Osteoblast (primary cell): ENCODE measurements around the gene SELENOM. TPM values are rescaled to one million over a fixed set of nuclear protein-coding genes. Genes with fewer than 3 reads are reported as not detected.

ENCODE experiments used
- DNase-seq: peaks from one replicate; pipeline ENCODE4 v3.0.0; 2011; ENCODE audit warnings: low spot score, mixed read lengths; ENCODE audit not compliant: insufficient read length; ENCODE audit errors: missing footprints
- H2AFZ ChIP-seq: 2 replicates; pipeline ENCODE4 v1.6.0; 2011; ENCODE audit warnings: mild to moderate bottlenecking, low read length
- H3K27ac ChIP-seq: 2 replicates; pipeline ENCODE4 v1.5.1; 2011; ENCODE audit warnings: mild to moderate bottlenecking, low read depth, low read length, moderate library complexity
- H3K27me3 ChIP-seq: 2 replicates; pipeline ENCODE4 v1.6.0; 2012; ENCODE audit warnings: mild to moderate bottlenecking, control low read depth, inconsistent platforms, low read length, moderate library complexity; ENCODE audit not compliant: insufficient read depth
- H3K36me3 ChIP-seq: 2 replicates; pipeline ENCODE4 v1.5.1; 2011; ENCODE audit warnings: mild to moderate bottlenecking, low read length, control low read depth, moderate library complexity; ENCODE audit not compliant: insufficient read depth
- H3K4me1 ChIP-seq: 2 replicates; pipeline ENCODE4 v1.5.1; 2011; ENCODE audit warnings: mild to moderate bottlenecking, low read length, control low read depth, moderate library complexity; ENCODE audit not compliant: insufficient read depth
- H3K4me2 ChIP-seq: 2 replicates; pipeline ENCODE4 v1.6.0; 2011; ENCODE audit warnings: mild to moderate bottlenecking, low read length; ENCODE audit not compliant: insufficient read depth
- H3K4me3 ChIP-seq: fragments of 200-600 bp; sonication (generic); 3 replicates; pipeline ENCODE4 v1.5.1; 2012; ENCODE audit warnings: mild to moderate bottlenecking, low read length, inconsistent platforms; ENCODE audit not compliant: insufficient read depth
- H3K79me2 ChIP-seq: 2 replicates; pipeline ENCODE4 v1.6.0; 2012; ENCODE audit warnings: mild to moderate bottlenecking, low read length, control low read depth, inconsistent platforms; ENCODE audit not compliant: insufficient read depth
- H3K9me3 ChIP-seq: 2 replicates; pipeline ENCODE4 v1.5.1; 2011; ENCODE audit warnings: low read depth, low read length, control low read depth
- H4K20me1 ChIP-seq: 2 replicates; pipeline ENCODE4 v1.6.0; 2012; ENCODE audit warnings: mild to moderate bottlenecking, low read length, control low read depth; ENCODE audit not compliant: insufficient read depth
- total RNA-seq: library from RNA; depleted of rRNA; stranded (reverse); fragments of >200 nt; gene quantifications from 2 replicates; pipeline ENCODE4 v1.2.3, GENCODE V29; 2012
- TF ChIP-seq, protein P1 (sequence below): IDR thresholded peaks from 2 replicates; pipeline ENCODE4 v1.5.1; 2011; ENCODE audit warnings: mild to moderate bottlenecking, low read depth, low read length, moderate library complexity; ENCODE audit errors: extremely low read depth

Gene SELENOM
- total RNA-seq, 1 donor = 157 TPM

DNA sequence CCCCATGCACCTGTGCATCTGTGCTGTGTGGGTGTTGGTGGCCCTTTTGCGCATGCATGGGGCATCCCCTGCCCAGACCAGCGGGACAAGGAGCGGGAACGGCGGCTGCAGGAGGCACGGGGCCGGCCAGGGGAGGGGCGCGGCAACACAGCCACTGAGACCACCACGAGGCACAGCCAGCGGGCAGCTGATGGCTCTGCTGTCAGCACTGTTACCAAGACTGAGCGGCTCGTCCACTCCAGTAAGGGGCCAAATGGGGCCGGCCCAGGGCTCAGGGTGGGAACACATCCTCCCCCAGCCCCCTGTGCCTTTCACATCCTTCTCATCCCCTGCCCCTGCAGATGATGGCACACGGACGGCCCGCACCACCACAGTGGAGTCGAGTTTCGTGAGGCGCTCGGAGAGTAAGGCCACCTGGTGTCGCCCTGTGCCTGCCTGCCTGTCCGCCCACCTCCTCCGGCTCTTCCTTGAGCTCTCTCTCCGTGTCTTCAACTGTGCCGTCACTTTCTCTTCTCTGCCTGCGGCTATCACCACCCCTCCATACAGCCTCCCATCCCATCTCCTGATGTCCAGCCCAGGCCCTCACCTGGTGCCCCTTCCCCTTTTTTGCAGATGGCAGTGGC is 10.6 kb downstream of the SELENOM start:
- TF ChIP-seq, protein P1, sequence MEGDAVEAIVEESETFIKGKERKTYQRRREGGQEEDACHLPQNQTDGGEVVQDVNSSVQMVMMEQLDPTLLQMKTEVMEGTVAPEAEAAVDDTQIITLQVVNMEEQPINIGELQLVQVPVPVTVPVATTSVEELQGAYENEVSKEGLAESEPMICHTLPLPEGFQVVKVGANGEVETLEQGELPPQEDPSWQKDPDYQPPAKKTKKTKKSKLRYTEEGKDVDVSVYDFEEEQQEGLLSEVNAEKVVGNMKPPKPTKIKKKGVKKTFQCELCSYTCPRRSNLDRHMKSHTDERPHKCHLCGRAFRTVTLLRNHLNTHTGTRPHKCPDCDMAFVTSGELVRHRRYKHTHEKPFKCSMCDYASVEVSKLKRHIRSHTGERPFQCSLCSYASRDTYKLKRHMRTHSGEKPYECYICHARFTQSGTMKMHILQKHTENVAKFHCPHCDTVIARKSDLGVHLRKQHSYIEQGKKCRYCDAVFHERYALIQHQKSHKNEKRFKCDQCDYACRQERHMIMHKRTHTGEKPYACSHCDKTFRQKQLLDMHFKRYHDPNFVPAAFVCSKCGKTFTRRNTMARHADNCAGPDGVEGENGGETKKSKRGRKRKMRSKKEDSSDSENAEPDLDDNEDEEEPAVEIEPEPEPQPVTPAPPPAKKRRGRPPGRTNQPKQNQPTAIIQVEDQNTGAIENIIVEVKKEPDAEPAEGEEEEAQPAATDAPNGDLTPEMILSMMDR = no peak
- peaks cover 89% of the 10 kb centered on the region for H3K36me3 ChIP-seq

DNA sequence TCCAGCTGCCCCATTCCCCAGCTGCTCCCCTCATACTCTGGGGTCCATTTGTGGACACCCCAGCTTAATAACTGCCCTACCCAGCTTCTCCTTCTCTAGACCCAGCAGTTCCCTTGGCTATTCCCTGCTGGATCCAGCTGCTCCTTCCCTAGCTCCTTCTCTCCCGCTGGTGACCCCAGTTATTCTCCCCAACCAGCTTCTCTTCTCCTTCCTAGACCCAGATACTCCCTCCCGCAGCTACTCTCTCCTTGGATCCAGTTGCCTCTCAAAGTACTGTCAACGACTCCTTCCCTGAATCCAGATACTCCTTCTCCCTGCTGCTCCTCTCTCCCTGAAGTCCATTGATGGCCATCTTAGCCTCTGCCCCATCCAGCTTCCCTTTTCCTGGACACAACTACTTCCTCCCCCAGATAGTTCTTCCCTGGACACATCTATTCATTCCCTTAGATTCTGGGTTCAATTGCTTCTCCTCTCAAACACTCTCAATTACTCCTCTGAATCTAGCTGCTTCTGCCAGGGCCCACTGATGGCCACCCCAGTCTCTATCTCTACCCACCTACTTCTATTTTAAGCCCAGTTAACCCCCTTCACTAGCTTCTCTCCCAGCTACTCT is 11.6 kb downstream of the SELENOM start:
- peaks cover 46% of the 10 kb centered on the region for H3K79me2 ChIP-seq
- TF ChIP-seq, protein P1 = no peak
- no peak overlapping the region for H3K4me3 ChIP-seq
- H3K27ac ChIP-seq = no peak overlapping the region
- H3K4me1 ChIP-seq = no peaks in the 10 kb centered on the region
- peaks cover 92% of the 10 kb centered on the region for H3K36me3 ChIP-seq
- no peaks in the 10 kb centered on the region for H3K27me3 ChIP-seq
- H3K9me3 ChIP-seq = no peaks in the 10 kb centered on the region
- no peak overlapping the region for H3K4me2 ChIP-seq
- DNase-seq = peak; percentile 84
- H2AFZ ChIP-seq = no peak overlapping the region
- H4K20me1 ChIP-seq = peaks cover 16% of the 10 kb centered on the region

More for the DNA sequence above, 10.6 kb downstream of the SELENOM start:
- DNase-seq = peak; percentile 70
- Histone ChIP-seq H3K4me2 (no peak overlapping the region), H3K4me1 (peaks cover 1% of the 10 kb centered on the region), H2AFZ (no peak overlapping the region), H3K27me3 (no peaks in the 10 kb centered on the region), H3K9me3 (no peaks in the 10 kb centered on the region), H3K4me3 (no peak overlapping the region), H3K79me2 (peaks cover 39% of the 10 kb centered on the region), H4K20me1 (peaks cover 16% of the 10 kb centered on the region), H3K27ac (no peak overlapping the region)

DNA sequence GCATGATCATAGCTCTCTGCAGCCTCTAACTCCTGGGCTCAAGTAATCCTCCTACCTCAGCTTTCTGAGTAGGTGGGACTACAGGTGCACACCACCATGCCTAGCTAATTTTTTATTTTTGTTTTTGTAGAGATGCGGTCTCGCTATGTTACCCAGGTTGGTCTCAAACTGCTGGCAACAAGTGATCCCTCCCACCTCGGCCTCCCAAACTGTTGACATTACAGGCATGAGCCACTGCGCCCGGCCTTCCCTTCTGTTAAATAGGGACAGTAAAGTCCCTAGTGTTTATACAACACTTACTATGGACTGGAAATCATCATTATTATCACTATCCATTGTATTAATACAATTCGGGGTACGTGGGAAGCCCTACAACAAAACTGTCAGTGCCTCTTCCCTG is 12.6 kb downstream of the SELENOM start:
- DNase-seq = no peak
- Histone ChIP-seq H3K4me2 (no peak overlapping the region), H3K4me3 (no peak overlapping the region), H3K9me3 (no peaks in the 10 kb centered on the region), H3K36me3 (peaks cover 95% of the 10 kb centered on the region), H3K79me2 (peaks cover 54% of the 10 kb centered on the region), H2AFZ (no peak overlapping the region), H4K20me1 (peaks cover 23% of the 10 kb centered on the region), H3K27me3 (no peaks in the 10 kb centered on the region), H3K4me1 (no peaks in the 10 kb centered on the region), H3K27ac (no peak overlapping the region)
- TF ChIP-seq, protein P1 = no peak

DNA sequence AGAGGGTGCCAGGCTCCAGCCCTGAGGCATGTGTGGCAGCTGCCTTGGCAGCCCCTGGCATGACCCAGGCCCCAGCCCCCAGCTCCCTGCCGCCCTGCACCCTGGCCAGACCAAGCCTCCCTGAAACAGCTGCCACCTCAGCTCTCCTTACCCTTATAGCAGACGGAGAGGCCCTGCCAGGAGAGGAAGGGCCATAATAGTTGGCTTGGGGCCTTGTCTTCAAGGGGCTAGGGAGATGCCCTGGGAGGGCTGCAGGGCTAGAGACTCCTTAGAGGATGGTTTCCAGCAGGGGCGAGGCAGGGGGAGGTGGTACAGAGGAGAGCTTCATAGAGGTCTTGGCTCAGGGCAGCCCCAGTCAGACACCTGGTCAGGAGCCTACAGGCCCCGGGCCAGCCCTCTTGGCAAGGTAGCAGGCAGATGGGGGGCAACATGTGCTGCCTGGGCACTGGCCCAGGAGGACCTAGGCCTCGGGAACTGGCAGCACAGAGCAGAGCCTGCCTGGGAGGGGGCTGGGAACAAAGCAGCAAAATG is 13.3 kb downstream of the SELENOM start:
- Histone ChIP-seq H3K27ac (no peak overlapping the region), H2AFZ (no peak overlapping the region), H3K9me3 (no peaks in the 10 kb centered on the region), H3K79me2 (peaks cover 57% of the 10 kb centered on the region), H3K27me3 (no peaks in the 10 kb centered on the region), H3K4me1 (no peaks in the 10 kb centered on the region), H4K20me1 (peaks cover 29% of the 10 kb centered on the region), H3K4me2 (no peak overlapping the region), H3K4me3 (no peak overlapping the region), H3K36me3 (peaks cover 95% of the 10 kb centered on the region)
- TF ChIP-seq, protein P1 = no peak
- DNase-seq = peak; percentile 86
